ENCODE results near the gene SLC1A7. TPM values are rescaled to one million over a fixed set of nuclear protein-coding genes. Genes with fewer than 3 reads are reported as not detected.

Gene SLC1A7
- total and polyA plus RNA-seq, 3 donors from 2014 or later = 0.32 to 1.2 (median 0.47) TPM

GRCh38 chr1:53057127-53057526 is 85.3 kb downstream of the SLC1A7 start:
- intact Hi-C loops (cut with DNase I; ENCODE audit: low total_unique reads) = no loop called here
- peak overlapping the region in 1 of 2 donors; percentile 72 for H3K27ac ChIP-seq
- no peaks in the 10 kb centered on the region for H3K36me3 ChIP-seq (ENCODE audit: low read depth, missing control alignments)
- peaks cover 11% of the 10 kb centered on the region for H3K4me1 ChIP-seq
- TF ChIP-seq POLR2A (IDR thresholded peaks at IDR 0.05) (no peak), CTCF (IDR thresholded peaks at IDR 0.05) (no peak)
- no peaks in the 10 kb centered on the region for H3K27me3 ChIP-seq
- 36 to 41% methylated on average over 2 of the region's 2 CpGs for WGBS, 2 donors
- H3K9me3 ChIP-seq = no peaks in the 10 kb centered on the region
- no peak for DNase-seq
- no peak overlapping the region for H3K4me3 ChIP-seq

- intact Hi-C loops (cut with DNase I; ENCODE audit: low total_unique reads) = no loop called here
- Histone ChIP-seq H3K4me1 (peaks cover 20% of the 10 kb centered on the region), H3K27me3 (no peaks in the 10 kb centered on the region), H3K9me3 (no peaks in the 10 kb centered on the region), H3K27ac (no peak overlapping the region), H3K4me3 (no peak overlapping the region), H3K36me3 (ENCODE audit: low read depth, missing control alignments) (no peaks in the 10 kb centered on the region)
- WGBS, 2 donors = 38 to 53% methylated on average over 1 of the region's 1 CpG
- no peak for DNase-seq
- TF ChIP-seq CTCF (IDR thresholded peaks at IDR 0.05) (no peak), POLR2A (IDR thresholded peaks at IDR 0.05) (no peak)
Measured at GRCh38 chr1:53051676-53052075, 90.8 kb downstream of the SLC1A7 start.

GRCh38 chr1:53050310-53050709 is 92.1 kb downstream of the SLC1A7 start:
- peak overlapping the region in 1 of 2 donors; percentile 6 for H3K27ac ChIP-seq

GRCh38 chr1:53049574-53049967 is 92.9 kb downstream of the SLC1A7 start:
- WGBS, 2 donors = 55 to 77% methylated on average over 3 of the region's 3 CpGs
- no peaks in the 10 kb centered on the region for H3K9me3 ChIP-seq
- H3K4me1 ChIP-seq = peaks cover 20% of the 10 kb centered on the region
- H3K27me3 ChIP-seq = no peaks in the 10 kb centered on the region
- H3K36me3 ChIP-seq (ENCODE audit: low read depth, missing control alignments) = no peaks in the 10 kb centered on the region
- H3K4me3 ChIP-seq = no peak overlapping the region
- peak overlapping the region in 1 of 2 donors; percentile 6 for H3K27ac ChIP-seq
- TF ChIP-seq POLR2A (IDR thresholded peaks at IDR 0.05) (no peak), CTCF (IDR thresholded peaks at IDR 0.05) (no peak)
- DNase-seq = no peak
- intact Hi-C loops (cut with DNase I; ENCODE audit: low total_unique reads) = no loop called here

More at GRCh38 chr1:53050310-53050709, 92.1 kb downstream of the SLC1A7 start:
- intact Hi-C loops (cut with DNase I; ENCODE audit: low total_unique reads) = no loop called here
- TF ChIP-seq POLR2A (IDR thresholded peaks at IDR 0.05) = no peak
- no peak for TF ChIP-seq CTCF (IDR thresholded peaks at IDR 0.05)
- Histone ChIP-seq H3K36me3 (ENCODE audit: low read depth, missing control alignments) (no peaks in the 10 kb centered on the region), H3K27me3 (no peaks in the 10 kb centered on the region), H3K4me3 (no peak overlapping the region), H3K4me1 (peaks cover 20% of the 10 kb centered on the region), H3K9me3 (no peaks in the 10 kb centered on the region)
- no peak for DNase-seq
- 89 to 92% methylated on average over 2 of the region's 2 CpGs for WGBS, 2 donors

GRCh38 chr1:53048960-53049573 is 93.4 kb downstream of the SLC1A7 start:
- WGBS, 2 donors = 83 to 84% methylated on average over 3 of the region's 3 CpGs
- intact Hi-C loops (cut with DNase I; ENCODE audit: low total_unique reads) = no loop called here
- no peaks in the 10 kb centered on the region for H3K36me3 ChIP-seq (ENCODE audit: low read depth, missing control alignments)
- TF ChIP-seq CTCF (IDR thresholded peaks at IDR 0.05) (no peak), POLR2A (IDR thresholded peaks at IDR 0.05) (no peak)
- no peaks in the 10 kb centered on the region for H3K9me3 ChIP-seq
- peak overlapping the region in 1 of 2 donors; percentile 6 for H3K27ac ChIP-seq
- no peaks in the 10 kb centered on the region for H3K27me3 ChIP-seq
- H3K4me1 ChIP-seq = peaks cover 20% of the 10 kb centered on the region
- H3K4me3 ChIP-seq = no peak overlapping the region
- DNase-seq = no peak

All from testis (tissue), 3 donors.